GM13976 (cell line): Measurements from ENCODE around the gene G6PC2.

Experiments
- DNase-seq: peaks from one replicate; pipeline ENCODE4 v3.0.0; 2012; ENCODE audit warnings: low spot score
- in situ Hi-C: fragments of 300-500 bp; cut with MboI; formaldehyde crosslinking; loops from one replicate; pipeline ENCODE4 v1.12.0; 2022; ENCODE audit warnings: low sequenced_read_pairs, mixed read lengths, inconsistent platforms; ENCODE audit not compliant: unreplicated experiment
- TF ChIP-seq, protein P1 (sequence below): IDR thresholded peaks from 2 replicates; pipeline ENCODE4 v1.5.1; 2012; ENCODE audit warnings: borderline replicate concordance, mild to moderate bottlenecking; ENCODE audit not compliant: insufficient read depth; ENCODE audit errors: extremely low read depth, missing control alignments, control extremely low read depth

The G6PC2 gene

DNA sequence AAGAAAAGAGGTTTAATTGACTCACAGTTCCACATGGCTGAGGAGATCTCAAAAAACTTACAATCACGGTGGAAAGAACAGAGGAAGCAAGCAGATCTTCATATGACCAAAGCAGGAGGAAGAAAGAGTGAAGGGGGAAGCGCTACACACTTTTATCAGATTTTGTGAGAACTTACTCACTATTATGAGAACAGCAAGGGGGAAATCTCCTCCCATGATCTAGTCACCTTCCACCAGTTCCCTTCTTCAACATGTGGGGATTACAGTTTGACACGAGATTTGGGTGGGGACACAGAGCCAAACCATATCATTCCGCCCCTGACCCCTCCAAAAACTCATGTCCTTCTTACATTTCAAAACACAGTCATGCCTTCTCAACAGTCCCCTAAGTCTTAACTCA, 54.2 kb downstream of the G6PC2 start:
- TF ChIP-seq, protein P1, sequence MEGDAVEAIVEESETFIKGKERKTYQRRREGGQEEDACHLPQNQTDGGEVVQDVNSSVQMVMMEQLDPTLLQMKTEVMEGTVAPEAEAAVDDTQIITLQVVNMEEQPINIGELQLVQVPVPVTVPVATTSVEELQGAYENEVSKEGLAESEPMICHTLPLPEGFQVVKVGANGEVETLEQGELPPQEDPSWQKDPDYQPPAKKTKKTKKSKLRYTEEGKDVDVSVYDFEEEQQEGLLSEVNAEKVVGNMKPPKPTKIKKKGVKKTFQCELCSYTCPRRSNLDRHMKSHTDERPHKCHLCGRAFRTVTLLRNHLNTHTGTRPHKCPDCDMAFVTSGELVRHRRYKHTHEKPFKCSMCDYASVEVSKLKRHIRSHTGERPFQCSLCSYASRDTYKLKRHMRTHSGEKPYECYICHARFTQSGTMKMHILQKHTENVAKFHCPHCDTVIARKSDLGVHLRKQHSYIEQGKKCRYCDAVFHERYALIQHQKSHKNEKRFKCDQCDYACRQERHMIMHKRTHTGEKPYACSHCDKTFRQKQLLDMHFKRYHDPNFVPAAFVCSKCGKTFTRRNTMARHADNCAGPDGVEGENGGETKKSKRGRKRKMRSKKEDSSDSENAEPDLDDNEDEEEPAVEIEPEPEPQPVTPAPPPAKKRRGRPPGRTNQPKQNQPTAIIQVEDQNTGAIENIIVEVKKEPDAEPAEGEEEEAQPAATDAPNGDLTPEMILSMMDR, result no peak
- DNase-seq, result no peak
- in situ Hi-C loops, result loop anchor here (25.0 kb wide), 1 partner anchor 432 kb away; no protein-coding TSS in a partner anchor

- in situ Hi-C loops, result loop anchor here (25.0 kb wide), 1 partner anchor 431 kb away; no protein-coding TSS in a partner anchor
- no peak for DNase-seq
- TF ChIP-seq, protein P1, result no peak
Observed at GRCh38 chr2:168956392-168956791, 55.3 kb downstream of the G6PC2 start.
